Activated gamma-delta T cell treated with anti-CD3 and anti-CD28 coated beads, Interleukin-2, amount 50 U/mL, for 16 hours (primary cell): ENCODE measurements around the gene SLC15A1.

Experiments used
- DNase-seq: peaks from one replicate; pipeline ENCODE4 v3.0.0-alpha.2; 2020; ENCODE audit warnings: low read depth

SLC15A1 gene

GRCh38 chr13:98752467-98753290 lies at the start of gene SLC15A1:
TSS of gene SLC15A1 (minus strand) at chr13:98752672. CDS start at chr13:98752598, 74 bp downstream.
- no peak for DNase-seq

- DNase-seq = no peak
Observed at GRCh38 chr13:98801626-98802418, 49.4 kb upstream of the SLC15A1 start.

- DNase-seq = no peak
Observed at GRCh38 chr13:98800078-98800477, 47.6 kb upstream of the SLC15A1 start.

DNA sequence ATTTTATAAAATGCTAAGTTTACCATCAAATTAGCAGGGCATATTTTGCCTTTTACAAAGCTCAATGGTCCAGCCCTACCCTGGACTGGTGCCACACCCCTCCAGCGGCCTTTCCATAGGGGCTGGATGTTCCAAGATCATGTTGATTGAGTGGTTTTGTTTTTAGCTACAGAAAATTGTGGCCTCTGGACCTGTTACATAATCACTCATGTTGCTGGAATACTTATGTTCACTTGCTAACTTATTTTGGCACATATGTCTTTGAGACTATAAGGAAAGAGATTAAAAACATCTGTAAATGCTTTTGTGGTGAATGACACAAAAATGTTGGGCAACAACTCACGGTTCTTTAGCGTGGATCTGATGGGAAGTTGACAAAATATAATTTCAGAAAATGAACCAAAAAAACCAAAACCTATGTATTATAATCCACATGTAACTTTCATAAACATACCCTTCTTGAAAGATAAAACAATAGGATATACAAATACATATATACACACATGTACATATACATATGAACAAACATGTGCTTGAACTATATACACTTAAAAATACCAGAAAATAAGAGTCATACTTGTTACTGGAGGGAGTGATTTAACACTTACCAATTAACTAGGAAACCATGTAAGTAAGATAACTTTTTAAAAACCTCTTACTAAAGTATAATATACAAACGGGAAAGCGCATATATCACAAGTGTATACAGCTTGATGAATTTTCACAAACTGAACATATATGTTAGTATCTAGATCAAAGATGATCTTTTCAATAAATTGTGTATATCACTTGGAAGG lies 46.6 kb upstream of the SLC15A1 start:
- no peak for DNase-seq

DNA sequence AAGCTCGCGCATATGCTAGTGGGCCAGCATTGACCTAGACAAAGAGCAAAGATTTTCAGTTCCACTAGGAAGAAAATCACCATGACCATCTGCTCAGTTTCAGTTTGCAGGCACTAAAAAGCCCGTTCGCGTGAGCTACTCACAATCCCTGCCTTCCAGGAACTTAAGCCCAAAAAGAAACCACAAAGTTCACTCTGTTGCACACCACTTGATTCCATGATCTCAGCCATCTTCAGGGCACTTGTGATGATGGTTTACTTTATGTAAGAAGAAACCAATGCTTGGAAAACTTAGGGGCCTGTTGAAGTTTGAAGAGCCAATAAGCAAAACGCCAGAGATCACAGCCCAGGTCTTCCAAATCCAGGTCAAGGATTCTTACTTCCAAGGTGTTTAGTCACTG lies 45.0 kb upstream of the SLC15A1 start:
- no peak for DNase-seq

DNA sequence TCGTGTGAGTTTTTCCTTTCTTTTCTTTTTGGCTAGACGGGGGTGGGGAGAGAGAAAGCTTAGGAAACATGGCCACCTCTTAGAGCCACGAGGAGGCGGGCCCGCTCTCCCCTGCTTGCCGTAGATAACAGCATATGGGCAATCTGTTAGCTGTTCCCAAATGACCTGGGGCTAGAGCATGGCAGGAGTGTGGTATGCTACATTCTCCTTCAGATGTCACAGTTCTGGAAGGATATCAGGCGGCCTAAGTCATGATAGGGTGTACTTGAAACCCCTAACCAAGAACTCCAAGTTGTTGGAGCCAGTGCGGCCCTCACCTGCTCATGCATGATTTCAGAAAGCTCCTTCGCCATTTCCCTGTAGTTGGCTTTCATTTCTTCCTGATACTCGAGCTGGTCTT lies 44.3 kb upstream of the SLC15A1 start:
- no peak for DNase-seq

DNA sequence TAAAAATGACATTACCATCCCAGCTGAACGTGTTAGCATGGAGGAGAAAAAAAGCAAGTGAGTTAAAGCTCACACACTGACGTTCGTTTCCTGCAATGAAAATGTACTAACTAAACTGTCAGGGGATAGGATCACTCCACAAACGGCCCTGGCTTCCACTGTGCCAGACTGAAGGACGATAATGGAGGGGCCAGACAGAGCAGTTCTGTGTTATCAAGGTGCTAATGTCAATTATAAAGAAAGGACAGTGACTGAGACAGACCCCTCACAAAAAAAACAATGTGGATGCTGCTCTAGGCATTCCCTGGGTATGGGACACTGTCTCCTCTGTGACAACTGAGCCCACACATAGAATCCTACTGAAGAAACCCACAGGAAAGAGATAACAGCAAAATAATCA lies 43.7 kb upstream of the SLC15A1 start:
- DNase-seq = no peak

DNA sequence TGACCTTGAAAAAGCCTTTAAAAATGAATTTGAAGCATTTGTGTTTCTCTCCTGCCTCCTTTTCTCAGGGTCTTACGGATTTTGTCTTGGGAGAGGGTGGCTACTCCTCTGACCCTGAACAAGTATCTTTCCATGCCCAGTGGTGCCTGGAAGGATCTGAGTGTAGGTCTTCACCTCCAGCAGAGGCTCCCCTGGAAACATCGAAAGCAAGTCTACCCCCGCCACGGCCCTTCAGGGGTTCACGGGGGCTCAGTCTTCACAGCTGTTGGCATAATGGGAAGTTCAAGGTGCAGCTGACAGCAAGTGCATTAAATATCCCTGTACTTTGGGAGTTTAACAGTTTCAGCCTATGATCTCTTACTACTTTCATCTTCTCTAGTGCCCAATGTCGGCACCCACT lies 42.7 kb upstream of the SLC15A1 start:
- DNase-seq = no peak

DNA sequence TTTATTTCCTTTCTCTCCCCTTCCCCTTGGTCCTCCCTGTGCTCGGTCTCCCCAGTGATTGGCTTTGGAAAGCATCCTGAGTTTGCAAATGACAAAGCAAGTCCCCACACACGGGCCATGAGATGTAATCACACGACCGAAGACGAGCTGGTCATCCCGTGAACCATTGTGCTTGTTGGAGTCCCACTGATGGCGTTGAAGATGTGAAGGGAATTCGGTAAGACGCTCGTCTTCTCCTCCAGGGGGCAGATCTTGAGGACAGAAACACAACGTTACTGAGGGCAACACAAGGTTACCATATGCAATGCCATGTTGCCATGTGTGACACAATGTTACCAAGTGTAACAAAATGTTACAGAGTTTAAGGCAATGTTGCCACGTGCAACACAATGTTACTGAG lies 42.0 kb upstream of the SLC15A1 start:
- DNase-seq = no peak

GRCh38 chr13:98792785-98793495 lies 40.5 kb upstream of the SLC15A1 start:
- DNase-seq = no peak

DNA sequence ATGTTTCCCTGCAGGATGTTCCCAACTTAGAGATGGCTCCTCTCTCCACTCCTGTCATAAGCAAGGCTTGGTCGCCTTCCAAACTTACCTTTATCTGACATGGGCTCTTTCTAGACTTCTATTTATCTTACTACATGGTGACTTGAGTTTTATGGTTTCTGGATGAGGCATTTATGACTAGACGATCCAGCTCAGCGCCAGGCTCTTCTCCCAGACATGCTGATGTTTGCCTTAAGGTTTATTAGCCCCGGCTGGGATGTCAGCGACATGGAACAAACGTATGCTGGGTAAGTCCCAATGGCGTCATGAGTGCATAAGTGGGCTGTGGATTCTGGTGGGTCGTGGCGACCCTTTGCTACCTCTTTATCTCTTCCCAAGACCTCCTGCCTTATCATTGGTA lies 39.8 kb upstream of the SLC15A1 start:
- DNase-seq = no peak

- DNase-seq = no peak
Observed at GRCh38 chr13:98791611-98792010, 39.1 kb upstream of the SLC15A1 start.

GRCh38 chr13:98787996-98788395 lies 35.5 kb upstream of the SLC15A1 start:
- no peak for DNase-seq

DNA sequence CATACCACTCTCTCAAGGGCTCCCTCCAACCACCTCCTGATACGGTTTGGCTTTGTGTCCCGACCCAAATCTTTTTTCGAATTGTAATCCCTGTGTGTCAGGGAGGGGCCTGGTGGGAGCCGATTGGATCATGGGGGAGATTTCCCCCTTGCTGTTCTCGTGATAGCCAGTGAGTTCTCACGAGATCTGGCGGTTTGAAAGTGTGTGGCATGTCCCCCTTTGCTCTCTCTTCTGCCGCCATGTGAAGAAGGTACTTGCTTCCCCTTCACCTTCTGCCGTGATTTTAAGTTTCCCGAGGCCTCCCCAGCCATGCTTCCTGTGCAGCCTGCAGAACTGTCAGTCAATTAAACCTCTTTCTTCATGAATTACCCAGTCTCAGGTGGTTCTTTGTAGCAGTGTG lies 34.7 kb upstream of the SLC15A1 start:
- no peak for DNase-seq

DNA sequence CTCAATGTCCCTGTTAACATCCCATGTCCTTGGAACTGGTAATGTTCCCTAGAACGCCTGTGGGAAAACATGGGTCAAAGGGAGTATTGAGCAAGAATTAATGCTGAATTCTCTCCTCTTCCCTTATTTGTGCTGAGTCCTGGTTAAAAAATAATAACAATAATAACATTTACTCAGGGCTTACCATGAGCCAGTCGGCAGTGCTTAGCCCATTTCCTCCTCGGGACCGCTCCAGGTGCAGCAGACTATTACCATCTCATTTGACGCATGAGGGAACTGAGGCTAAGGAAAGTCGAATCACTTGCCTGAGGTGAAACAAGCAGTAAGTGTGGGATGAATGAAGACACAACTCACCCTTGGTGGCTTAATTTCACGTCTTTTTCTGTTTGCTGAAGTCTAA lies 33.6 kb upstream of the SLC15A1 start:
- DNase-seq = no peak

DNA sequence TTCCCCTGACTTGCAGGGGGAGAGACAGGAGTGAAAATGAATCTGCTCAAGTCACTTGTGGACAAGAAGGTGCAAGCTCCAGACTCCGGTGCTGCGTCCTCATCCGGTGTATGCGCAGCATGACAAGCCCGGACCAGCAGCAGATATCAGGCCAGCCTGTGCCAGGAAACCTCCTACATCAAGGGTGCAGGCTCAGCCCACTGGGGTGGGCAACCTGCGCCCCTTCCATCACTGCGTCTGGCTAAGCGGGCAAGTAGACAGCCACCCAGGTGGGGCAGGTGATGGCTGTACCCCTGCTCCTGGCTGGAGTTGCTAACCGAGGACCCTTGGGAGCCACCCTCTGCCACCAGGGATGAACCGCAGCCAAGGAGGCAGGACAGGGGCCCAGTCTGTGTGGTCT lies 32.9 kb upstream of the SLC15A1 start:
- DNase-seq = no peak

GRCh38 chr13:98784666-98785065 lies 32.2 kb upstream of the SLC15A1 start:
- no peak for DNase-seq

DNA sequence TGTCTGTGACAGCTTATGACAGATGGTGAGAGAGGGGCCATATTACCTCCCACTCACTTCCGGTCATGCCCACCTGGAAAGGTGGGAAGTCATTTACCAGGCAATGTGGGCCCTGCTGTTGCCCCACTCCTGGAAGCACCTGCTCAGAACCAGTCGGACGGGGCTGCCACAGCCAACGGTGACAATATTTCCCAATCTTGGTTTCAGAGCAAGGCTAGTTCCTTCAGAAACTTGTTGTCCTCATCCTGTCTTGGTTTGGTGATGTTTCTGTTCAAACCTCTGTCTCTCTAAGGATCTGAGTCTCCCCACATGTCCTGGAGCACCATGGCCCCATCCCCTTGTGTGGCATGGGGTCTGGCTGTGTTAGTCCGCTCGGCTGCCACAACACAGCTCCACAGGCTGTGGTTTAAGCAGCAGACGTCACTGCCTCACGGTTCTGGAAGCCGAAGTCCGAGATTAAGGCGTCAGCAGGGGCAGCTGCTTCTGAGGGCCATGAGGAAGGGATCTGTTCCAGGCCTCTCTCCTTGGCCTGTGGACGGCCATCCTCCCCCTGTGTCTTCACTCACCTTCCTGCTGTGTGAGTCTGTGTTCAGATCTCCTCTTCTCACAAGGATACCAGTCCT lies 31.5 kb upstream of the SLC15A1 start:
- DNase-seq = no peak

- DNase-seq = no peak
Observed at GRCh38 chr13:98782654-98783053, 30.2 kb upstream of the SLC15A1 start.

DNA sequence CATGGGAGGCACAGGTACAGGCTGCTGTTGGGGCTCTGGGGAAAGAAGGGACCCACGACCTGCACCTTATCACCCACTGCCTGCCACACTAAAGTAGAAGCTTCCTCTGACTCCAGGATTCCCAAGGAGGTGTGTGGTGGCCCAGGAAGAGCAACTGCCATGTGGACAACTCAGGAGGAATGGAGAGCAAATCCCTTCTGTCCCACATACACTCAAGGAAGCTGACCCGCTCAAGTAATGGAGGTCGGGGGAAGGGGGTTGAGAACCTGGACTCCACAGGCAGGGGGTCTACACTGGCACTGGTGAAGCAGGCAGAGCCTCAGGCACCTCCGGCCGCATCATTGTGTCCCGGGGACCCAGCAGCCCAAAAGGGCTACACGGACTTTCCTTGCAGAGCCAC lies 29.4 kb upstream of the SLC15A1 start:
- no peak for DNase-seq

GRCh38 chr13:98781470-98781869 lies 29.0 kb upstream of the SLC15A1 start:
- no peak for DNase-seq

DNA sequence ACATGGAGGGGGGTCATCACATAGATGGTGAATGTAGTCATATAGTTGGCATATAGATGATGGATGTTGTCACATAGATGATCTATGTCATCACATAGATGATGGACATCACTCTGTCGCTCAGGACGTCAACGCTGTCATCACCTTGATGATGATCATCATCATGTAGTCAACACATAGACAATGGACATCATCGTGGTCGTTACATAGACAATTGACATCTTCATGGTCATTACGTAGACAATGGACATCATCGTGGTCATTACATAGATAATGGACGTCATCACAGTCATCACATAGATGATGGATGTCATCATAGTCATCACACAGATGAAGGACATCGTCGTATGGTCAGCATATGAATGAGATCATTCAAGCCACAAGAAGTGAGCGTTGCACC lies 28.6 kb upstream of the SLC15A1 start:
- DNase-seq = no peak
